ENCODE measurements around the gene PEPD.

PEPD gene

GRCh38 chr19:33349319-33350289 lies 172.0 kb downstream of the PEPD start:
- DNase-seq: no peak

GRCh38 chr19:33348301-33349010 lies 173.1 kb downstream of the PEPD start:
- no peak for DNase-seq

- no peak for DNase-seq
These were observed 174.3 kb downstream of the PEPD start for GRCh38 chr19:33347300-33347699.

- no peak for DNase-seq
These were observed 174.9 kb downstream of the PEPD start for GRCh38 chr19:33346665-33347064.

DNA sequence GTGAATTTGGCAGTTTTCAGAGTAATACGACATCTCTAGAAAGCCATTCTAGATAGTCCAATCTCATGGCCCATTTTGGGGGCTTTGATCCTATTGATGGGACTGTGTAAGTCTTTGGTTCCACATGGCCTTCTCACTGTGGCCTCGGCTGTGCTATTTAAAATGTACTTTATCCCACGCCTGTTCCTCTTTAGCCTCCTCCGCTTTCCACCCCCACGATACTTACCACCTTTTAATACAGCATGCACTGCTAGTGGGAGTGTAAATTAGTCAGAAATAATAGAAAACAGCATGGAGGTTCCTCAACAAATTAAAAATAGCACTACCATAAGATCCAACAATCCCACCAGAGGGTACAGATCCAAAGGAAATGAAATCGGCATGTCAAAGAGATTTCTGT lies 176.4 kb downstream of the PEPD start:
- no peak for DNase-seq

DNA sequence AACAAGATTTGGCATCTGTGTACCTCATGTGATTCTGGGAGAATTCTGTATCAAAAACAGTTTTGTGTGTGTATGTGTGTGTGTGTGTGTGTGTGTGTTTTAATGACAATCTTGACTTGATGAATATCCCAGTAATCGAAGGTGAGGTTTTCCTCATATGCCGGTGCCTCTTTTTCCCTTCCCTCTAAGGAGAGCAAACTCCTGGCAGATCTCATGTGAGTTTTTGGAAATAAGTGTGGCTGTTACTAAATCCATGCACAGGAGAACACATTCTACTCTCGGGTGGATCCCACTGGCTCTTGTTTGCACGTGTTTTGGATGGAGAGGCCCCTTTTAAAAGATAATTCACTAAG lies 177.0 kb downstream of the PEPD start:
- DNase-seq: no peak

- no peak for DNase-seq
These were observed 177.6 kb downstream of the PEPD start for GRCh38 chr19:33343859-33344572.

DNA sequence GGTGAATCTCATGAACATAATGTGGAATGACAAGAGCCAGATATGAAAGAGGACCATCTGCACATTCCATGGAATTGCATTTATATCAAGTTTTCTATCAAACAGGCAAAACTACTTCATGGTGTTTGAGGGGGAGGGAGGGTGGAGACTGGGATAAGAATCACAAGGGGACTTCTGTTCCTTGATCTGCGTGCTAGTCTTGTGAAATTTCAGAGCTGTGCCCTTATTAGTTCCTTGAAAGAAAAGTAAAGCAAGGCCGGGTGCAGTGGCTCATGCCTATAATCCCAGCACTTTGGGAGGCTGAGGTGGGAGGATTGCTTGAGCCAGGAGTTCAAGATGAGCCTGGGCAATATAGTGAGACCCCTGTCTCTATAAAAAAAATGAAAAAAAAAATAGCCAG lies 178.3 kb downstream of the PEPD start:
- DNase-seq: no peak

- DNase-seq: no peak
These were observed 180.6 kb downstream of the PEPD start for GRCh38 chr19:33340991-33341390.

DNA sequence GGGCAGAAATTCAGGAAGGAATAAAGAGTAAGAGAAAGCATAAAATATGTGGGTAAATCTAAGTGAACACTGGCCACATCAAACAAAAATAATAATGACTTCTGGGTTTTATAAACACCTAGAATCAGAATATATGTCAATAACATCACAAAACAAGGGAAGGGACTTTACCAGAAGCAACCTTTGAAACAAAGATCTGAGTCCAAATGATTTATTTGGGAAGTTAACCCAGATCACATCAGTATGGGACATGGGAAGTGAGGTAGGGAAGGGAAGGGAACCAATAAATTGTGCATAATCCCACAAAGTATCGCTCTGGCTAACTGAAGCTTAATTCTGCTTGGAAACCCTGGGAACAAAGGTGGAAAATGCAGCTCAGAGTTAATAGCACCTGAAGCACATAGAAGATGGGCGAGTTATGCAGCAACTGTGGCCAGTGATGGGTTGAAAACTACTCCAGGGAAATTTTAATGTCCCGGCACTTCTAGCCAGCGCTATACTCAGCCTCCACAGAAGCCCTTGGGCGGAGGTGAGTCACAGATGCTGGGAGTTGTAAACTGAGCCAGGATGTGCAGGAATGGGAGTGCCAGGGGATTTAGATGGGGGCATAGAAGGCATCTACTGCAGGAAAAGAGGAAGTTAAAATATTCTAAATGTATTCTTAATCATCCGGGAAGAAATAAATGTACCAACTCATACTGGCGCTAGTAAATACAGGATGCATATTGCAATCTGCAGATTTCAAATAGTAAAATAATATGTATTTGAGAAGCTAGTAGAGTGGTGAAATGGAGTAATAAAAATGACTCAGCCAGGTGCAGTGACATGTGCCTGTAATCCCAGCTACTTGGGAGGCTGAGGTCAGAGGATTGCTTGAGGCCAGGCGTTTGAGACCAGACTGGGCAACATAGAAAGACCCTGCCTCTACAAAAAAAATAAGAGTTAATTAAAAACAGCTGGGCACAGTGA lies 182.3 kb downstream of the PEPD start:
- DNase-seq: no peak
